MG63 (cell line): ENCODE data around the gene ANKMY1. TPM values are rescaled to one million over a fixed set of nuclear protein-coding genes. Genes with fewer than 3 reads are reported as not detected.
"Not testable (repeated sequence)": the region's sequence is repeated elsewhere in the genome, so short reads cannot be mapped to it uniquely, and the experiment has no call there.

Experiments
- DNase-seq: peaks from one replicate; pipeline ENCODE4 v3.0.0-alpha.2; 2020
- H3K27me3 ChIP-seq: fragments of 250-450 bp; sonication (Bioruptor Pico); 2 replicates; pipeline ENCODE4 v1.5.1; 2020; ENCODE audit warnings: mild to moderate bottlenecking, moderate library complexity
- H3K36me3 ChIP-seq: fragments of 250-450 bp; sonication (Bioruptor Pico); 2 replicates; pipeline ENCODE4 v1.5.1; 2020; ENCODE audit warnings: mild to moderate bottlenecking, moderate library complexity
- H3K4me3 ChIP-seq: fragments of 250-450 bp; sonication (Bioruptor Pico); 2 replicates; pipeline ENCODE4 v1.5.1; 2020; ENCODE audit warnings: mild to moderate bottlenecking, moderate library complexity
- H3K9me3 ChIP-seq: fragments of 250-450 bp; sonication (Bioruptor Pico); 2 replicates; pipeline ENCODE4 v1.5.1; 2020; ENCODE audit warnings: mild to moderate bottlenecking, moderate library complexity
- total RNA-seq: library from RNA; depleted of rRNA; stranded (reverse); fragments of >200 nt; shearing (Covaris generic); gene quantifications from 2 replicates; pipeline ENCODE4 v1.2.3, GENCODE V29; 2014; ENCODE audit warnings: low replicate concordance

ANKMY1 gene
- total RNA-seq, 1 experiment from 2014 or later: 10.2 TPM

GRCh38 chr2:240567137-240567871 is 9.5 kb upstream of the ANKMY1 start:
- H3K36me3 ChIP-seq: peaks cover 9% of the 10 kb centered on the region
- H3K9me3 ChIP-seq: no peaks in the 10 kb centered on the region
- H3K27me3 ChIP-seq: no peaks in the 10 kb centered on the region
- DNase-seq: no peak
- H3K4me3 ChIP-seq: peak overlapping the region; percentile 69

GRCh38 chr2:240566203-240567136 is 8.7 kb upstream of the ANKMY1 start:
- Histone ChIP-seq H3K4me3 (peak overlapping the region; percentile 69), H3K36me3 (peaks cover 12% of the 10 kb centered on the region), H3K9me3 (no peaks in the 10 kb centered on the region), H3K27me3 (no peaks in the 10 kb centered on the region)
- DNase-seq: peak; percentile 96

GRCh38 chr2:240565333-240566202 is 7.8 kb upstream of the ANKMY1 start:
- peak; percentile 87 for DNase-seq
- H3K9me3 ChIP-seq: no peaks in the 10 kb centered on the region
- H3K36me3 ChIP-seq: peaks cover 12% of the 10 kb centered on the region
- H3K27me3 ChIP-seq: no peaks in the 10 kb centered on the region
- peak overlapping the region; percentile 30 for H3K4me3 ChIP-seq

- Histone ChIP-seq H3K36me3 (peaks cover 14% of the 10 kb centered on the region), H3K9me3 (no peaks in the 10 kb centered on the region; the same call in 1 of the 2 replicates), H3K27me3 (no peaks in the 10 kb centered on the region), H3K4me3 (no peak overlapping the region)
- no peak for DNase-seq
These were observed 7.0 kb upstream of the ANKMY1 start for GRCh38 chr2:240564561-240565332.

DNA sequence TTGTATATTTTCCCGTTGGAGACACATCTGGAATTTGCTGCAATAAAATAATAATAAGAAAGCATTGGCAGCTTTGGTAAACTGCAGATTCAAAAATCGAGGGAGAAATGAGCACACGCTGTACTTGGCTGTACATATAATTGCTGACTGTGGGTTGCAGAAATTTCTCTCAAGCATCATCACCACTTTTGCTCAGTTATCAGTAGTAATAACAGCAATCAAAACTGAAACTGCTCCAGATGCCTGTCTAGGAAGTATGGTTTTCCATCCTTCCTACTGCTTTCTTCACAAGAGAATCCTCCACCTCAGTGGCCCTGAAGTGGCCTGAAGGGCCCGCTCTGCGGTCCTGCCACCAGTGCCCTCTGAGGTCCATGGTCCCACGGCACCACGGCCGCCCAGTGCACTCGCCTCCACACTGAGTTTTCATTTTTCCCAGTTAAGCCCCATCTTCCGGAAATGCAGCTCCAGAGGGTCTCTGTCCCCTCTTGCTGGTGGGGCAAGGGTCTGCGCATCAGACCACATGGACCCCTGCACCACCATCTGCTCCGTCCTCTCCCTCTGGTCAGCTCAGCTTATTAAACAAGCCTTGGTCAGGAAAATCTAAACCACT is 6.3 kb upstream of the ANKMY1 start:
- no peak for DNase-seq
- H3K9me3 ChIP-seq: no peaks in the 10 kb centered on the region; the same call in 1 of the 2 replicates
- no peak overlapping the region for H3K4me3 ChIP-seq
- H3K36me3 ChIP-seq: peaks cover 21% of the 10 kb centered on the region
- H3K27me3 ChIP-seq: no peaks in the 10 kb centered on the region

GRCh38 chr2:240563231-240563630 is 5.4 kb upstream of the ANKMY1 start:
- not testable (repeated sequence) for DNase-seq, H3K4me3 ChIP-seq, H3K9me3 ChIP-seq, H3K27me3 ChIP-seq
- H3K36me3 ChIP-seq: peaks cover 25% of the 10 kb centered on the region

DNA sequence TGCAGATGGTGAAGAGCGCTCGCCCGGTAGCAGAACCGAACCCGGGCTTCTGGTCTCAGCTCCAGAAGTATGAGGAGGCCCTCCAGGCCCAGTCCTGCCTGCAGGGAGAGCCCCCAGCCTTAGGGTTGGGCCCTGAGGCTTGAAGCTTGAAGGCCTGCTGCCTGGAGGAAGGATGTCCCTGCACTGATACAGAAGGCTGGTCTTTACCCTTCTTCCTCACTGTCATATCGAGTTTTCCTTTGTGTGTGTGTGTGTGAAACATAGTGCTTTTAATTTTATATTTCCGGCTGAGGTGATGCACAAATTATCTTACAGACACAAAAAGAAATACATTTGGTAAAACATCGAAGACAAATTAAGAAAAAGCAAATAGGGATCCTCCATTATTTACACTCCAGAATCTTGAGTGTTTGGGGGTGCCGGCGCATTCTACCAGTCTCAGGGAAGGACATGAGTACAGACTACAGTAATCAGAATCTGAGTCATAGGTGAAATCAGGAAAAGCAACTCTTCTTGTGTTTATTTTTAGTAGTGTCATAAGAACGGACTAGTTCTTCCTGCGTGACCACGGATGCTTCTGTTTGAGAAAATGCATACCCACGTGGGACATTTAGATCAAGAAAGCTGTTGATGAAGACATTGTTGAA is 3.7 kb upstream of the ANKMY1 start:
- Histone ChIP-seq H3K36me3 (peaks cover 31% of the 10 kb centered on the region), H3K9me3 (no peaks in the 10 kb centered on the region; the same call in 1 of the 2 replicates), H3K4me3 (peak overlapping the region; percentile 100), H3K27me3 (no peaks in the 10 kb centered on the region)
- no peak for DNase-seq

DNA sequence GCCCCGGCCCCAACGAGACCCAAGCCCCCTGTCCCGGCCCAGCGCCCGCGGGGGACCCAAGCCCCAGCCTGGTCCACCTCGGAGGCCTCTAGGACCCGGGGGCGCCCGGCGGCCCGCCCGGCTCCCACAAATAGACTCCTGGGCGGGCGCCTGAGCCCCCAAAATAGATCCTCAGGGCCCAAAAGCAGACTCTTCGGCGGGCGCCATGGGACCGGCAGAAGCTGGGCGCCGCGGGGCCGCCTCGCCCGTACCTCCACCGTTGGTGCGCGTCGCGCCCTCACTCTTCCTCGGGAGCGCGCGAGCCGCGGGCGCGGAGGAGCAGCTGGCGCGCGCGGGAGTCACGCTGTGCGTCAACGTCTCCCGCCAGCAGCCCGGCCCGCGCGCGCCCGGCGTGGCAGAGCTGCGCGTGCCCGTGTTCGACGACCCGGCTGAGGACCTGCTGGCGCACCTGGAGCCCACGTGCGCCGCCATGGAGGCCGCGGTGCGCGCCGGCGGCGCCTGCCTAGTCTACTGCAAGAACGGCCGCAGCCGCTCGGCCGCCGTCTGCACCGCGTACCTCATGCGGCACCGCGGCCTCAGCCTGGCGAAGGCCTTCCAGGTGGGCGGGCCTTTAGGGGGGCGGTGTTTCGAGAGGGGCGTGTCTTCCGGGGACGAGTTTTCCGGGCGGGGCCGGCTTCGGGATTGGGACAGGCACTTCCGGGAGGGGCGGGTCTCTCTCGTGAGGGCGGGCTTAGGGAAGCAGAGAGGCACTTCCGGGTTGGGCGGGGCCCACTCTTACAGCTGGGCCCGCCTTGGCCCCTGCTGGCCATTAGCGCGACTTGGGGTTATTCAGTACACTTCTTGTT is 2.9 kb upstream of the ANKMY1 start:
- Histone ChIP-seq H3K9me3 (no peaks in the 10 kb centered on the region; the same call in 1 of the 2 replicates), H3K36me3 (peaks cover 31% of the 10 kb centered on the region), H3K4me3 (peak overlapping the region; percentile 100), H3K27me3 (no peaks in the 10 kb centered on the region)
- DNase-seq: peak; percentile 97

- Histone ChIP-seq H3K9me3 (no peaks in the 10 kb centered on the region; the same call in 1 of the 2 replicates), H3K4me3 (peak within 1 kb of the TSS; percentile 100), H3K27me3 (no peaks in the 10 kb centered on the region), H3K36me3 (peaks cover 34% of the 10 kb centered on the region)
- peak; percentile 93 for DNase-seq
These were observed 2.3 kb upstream of the ANKMY1 start, which contains the start of gene DUSP28 for GRCh38 chr2:240560084-240560479. Gene DUSP28, plus strand, starts transcription at chr2:240560357. Its CDS starts 328 bp downstream, at chr2:240560685.

- no peaks in the 10 kb centered on the region; the same call in 1 of the 2 replicates for H3K9me3 ChIP-seq
- peaks cover 39% of the 10 kb centered on the region for H3K36me3 ChIP-seq
- no peak for DNase-seq
- H3K4me3 ChIP-seq: peak overlapping the region; percentile 100
- no peaks in the 10 kb centered on the region for H3K27me3 ChIP-seq
These were observed 1.5 kb upstream of the ANKMY1 start for GRCh38 chr2:240559286-240559685.

DNA sequence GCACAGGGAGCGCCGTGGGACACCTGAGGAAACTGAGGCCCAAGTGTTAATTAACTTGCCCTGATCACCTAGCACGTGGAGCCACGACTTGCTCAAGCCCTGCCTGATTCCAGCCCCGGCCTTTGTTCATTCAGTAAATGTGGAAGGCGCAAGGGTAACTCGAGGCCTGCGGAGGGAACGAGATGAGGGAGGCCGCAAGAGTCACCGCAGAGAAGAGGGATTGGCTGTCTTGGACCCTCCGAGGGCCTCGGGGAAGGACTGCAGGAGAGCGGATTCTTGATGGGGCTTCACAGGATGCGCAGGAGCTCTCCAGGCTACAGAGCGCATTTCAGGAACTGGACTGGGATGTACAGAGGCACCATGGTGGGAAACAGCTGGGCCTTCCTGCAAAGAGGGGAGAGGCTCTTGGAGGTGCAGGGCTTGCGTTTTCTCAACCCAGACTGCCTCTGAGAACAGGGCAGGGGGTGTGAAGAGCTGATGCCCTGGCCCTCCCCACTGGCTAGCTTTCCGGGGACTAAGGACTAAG is 511 bp upstream of the ANKMY1 start:
- Histone ChIP-seq H3K27me3 (no peaks in the 10 kb centered on the region), H3K4me3 (peak overlapping the region; percentile 38), H3K9me3 (no peaks in the 10 kb centered on the region; the same call in 1 of the 2 replicates), H3K36me3 (peaks cover 40% of the 10 kb centered on the region)
- DNase-seq: no peak

DNA sequence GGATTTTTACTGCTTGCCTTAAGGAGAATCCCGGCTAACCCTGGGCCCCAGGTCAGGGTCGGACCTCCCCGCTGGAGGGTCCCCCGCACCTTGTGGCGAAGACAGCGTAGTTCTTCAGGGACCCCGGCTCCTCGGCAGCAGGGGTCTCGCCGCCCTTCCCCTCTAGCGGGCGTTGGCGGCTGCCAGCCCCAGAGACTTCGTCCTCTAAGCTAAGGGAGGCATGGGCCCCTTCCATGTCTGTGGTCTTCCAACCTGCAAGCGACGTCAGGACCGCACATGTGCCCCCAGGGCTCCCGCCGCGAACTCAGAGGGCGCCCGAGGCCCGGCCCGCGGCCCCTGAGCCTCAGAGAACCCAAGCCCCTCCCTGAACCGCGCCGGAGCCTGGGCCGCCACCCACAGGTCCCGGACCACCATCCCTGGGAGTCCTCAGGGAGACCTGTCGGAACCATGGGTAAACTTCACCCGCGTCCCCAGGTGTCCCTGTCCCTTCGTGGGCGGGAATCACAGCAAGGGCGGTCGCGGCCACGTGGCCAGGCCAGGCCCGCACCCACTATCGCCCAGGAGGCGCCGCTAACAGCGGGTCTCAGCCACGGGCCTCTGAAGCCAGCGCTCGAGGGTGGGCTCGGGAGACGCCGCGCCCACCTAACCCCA is 562 bp downstream of the ANKMY1 start:
- Histone ChIP-seq H3K9me3 (no peaks in the 10 kb centered on the region; the same call in 1 of the 2 replicates), H3K4me3 (peak overlapping the region; percentile 38), H3K36me3 (peaks cover 45% of the 10 kb centered on the region), H3K27me3 (no peaks in the 10 kb centered on the region)
- DNase-seq: no peak

DNA sequence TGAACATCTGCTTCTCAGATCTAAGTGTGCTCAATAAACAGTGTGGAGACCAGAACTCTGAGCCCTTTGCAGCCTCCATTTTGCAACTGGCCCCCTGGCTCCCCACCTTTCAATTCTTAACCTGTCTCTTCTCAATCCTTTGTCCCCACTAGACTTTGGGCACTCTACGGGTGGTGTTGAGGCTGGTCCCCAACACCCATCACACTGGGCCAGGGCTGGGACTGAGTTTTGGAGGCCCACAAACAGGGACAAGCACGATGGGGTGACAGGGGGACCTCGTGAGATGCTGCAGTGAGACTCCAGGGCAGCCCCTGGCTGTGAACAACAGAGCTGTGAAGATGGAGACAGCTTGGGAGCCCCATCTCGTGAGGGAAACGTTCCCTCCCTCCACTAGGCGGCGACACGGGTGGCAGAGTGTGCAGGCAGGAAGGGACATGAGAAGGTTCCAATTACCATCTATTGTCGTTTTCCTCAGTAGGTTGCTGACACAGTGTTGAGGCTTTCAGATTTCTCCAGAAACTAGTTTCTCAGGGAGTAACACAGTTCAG is 1.2 kb downstream of the ANKMY1 start:
- Histone ChIP-seq H3K27me3 (no peaks in the 10 kb centered on the region), H3K4me3 (peak overlapping the region; percentile 38), H3K9me3 (no peaks in the 10 kb centered on the region; the same call in 1 of the 2 replicates), H3K36me3 (peaks cover 49% of the 10 kb centered on the region)
- peak; percentile 58 for DNase-seq
